Progenitor cell of endocrine pancreas (in vitro differentiated cells): ENCODE results near the gene GPR141. TPM values are rescaled to one million over a fixed set of nuclear protein-coding genes. Genes with fewer than 3 reads are reported as not detected.

Source experiments
- DNase-seq: peaks from one replicate; pipeline ENCODE4 v3.0.0; 2021; ENCODE audit warnings: low spot score; ENCODE audit not compliant: unreplicated experiment
- H3K27ac Mint-ChIP-seq: 2 replicates; pipeline ENCODE4 v1.8.0; 2021; ENCODE audit warnings: mild to moderate bottlenecking, moderate library complexity, mixed read lengths
- H3K27me3 Mint-ChIP-seq: 2 replicates; pipeline ENCODE4 v1.8.0; 2021; ENCODE audit warnings: mixed read lengths
- H3K36me3 Mint-ChIP-seq: 2 replicates; pipeline ENCODE4 v1.8.0; 2022; ENCODE audit warnings: mixed read lengths; ENCODE audit not compliant: insufficient read depth
- H3K4me1 Mint-ChIP-seq: 2 replicates; pipeline ENCODE4 v1.8.0; 2021; ENCODE audit warnings: low read depth, mixed read lengths
- H3K4me3 Mint-ChIP-seq: 2 replicates; pipeline ENCODE4 v1.8.0; 2021; ENCODE audit warnings: low read depth, mild to moderate bottlenecking, moderate library complexity, mixed read lengths
- H3K9me3 Mint-ChIP-seq: 2 replicates; pipeline ENCODE4 v1.8.0; 2021; ENCODE audit warnings: low read depth, mixed read lengths
- CTCF ChIP-seq: fragments of 200-600 bp; sonication (generic); IDR thresholded peaks from one replicate; pipeline ENCODE4 v1.5.0; 2021; ENCODE audit warnings: antibody characterized with exemption, mild to moderate bottlenecking; ENCODE audit not compliant: unreplicated experiment
- total RNA-seq: library from RNA; stranded (reverse); gene quantifications from 2 replicates; pipeline ENCODE4 v1.2.1, GENCODE V29; 2021

Gene GPR141
- total RNA-seq, 1 donor from 2014 or later = 1.1 TPM

GRCh38 chr7:37709631-37710509 lies 26.3 kb downstream of the GPR141 start:
- H3K36me3 Mint-ChIP-seq = no peaks in the 10 kb centered on the region
- no peak overlapping the region for H3K27ac Mint-ChIP-seq
- H3K4me3 Mint-ChIP-seq = no peak overlapping the region
- TF ChIP-seq CTCF = no peak
- H3K9me3 Mint-ChIP-seq = no peaks in the 10 kb centered on the region
- H3K27me3 Mint-ChIP-seq = no peaks in the 10 kb centered on the region
- no peak for DNase-seq
- peaks cover 15% of the 10 kb centered on the region for H3K4me1 Mint-ChIP-seq

- Mint-ChIP-seq H3K27me3 (no peaks in the 10 kb centered on the region), H3K9me3 (peaks cover 3% of the 10 kb centered on the region), H3K4me3 (no peak overlapping the region), H3K4me1 (peaks cover 15% of the 10 kb centered on the region), H3K36me3 (no peaks in the 10 kb centered on the region), H3K27ac (no peak overlapping the region)
- TF ChIP-seq CTCF = no peak
- DNase-seq = no peak
Observed at GRCh38 chr7:37713613-37714012, 30.0 kb downstream of the GPR141 start.

- TF ChIP-seq CTCF = no peak
- H3K4me3 Mint-ChIP-seq = no peak overlapping the region
- peaks cover 3% of the 10 kb centered on the region for H3K9me3 Mint-ChIP-seq
- peaks cover 15% of the 10 kb centered on the region for H3K4me1 Mint-ChIP-seq
- H3K27ac Mint-ChIP-seq = no peak overlapping the region
- H3K27me3 Mint-ChIP-seq = no peaks in the 10 kb centered on the region
- DNase-seq = no peak
- H3K36me3 Mint-ChIP-seq = no peaks in the 10 kb centered on the region
Observed at GRCh38 chr7:37714606-37715005, 31.0 kb downstream of the GPR141 start.

GRCh38 chr7:37718585-37718984 lies 35.0 kb downstream of the GPR141 start:
- no peak for TF ChIP-seq CTCF
- H3K36me3 Mint-ChIP-seq = no peaks in the 10 kb centered on the region
- peaks cover 3% of the 10 kb centered on the region for H3K9me3 Mint-ChIP-seq
- H3K27me3 Mint-ChIP-seq = no peaks in the 10 kb centered on the region
- no peak overlapping the region for H3K4me3 Mint-ChIP-seq
- H3K4me1 Mint-ChIP-seq = peaks cover 5% of the 10 kb centered on the region
- no peak for DNase-seq
- H3K27ac Mint-ChIP-seq = no peak overlapping the region

- Mint-ChIP-seq H3K36me3 (no peaks in the 10 kb centered on the region), H3K27me3 (no peaks in the 10 kb centered on the region), H3K4me3 (no peak overlapping the region), H3K27ac (no peak overlapping the region), H3K4me1 (peaks cover 1% of the 10 kb centered on the region), H3K9me3 (peaks cover 3% of the 10 kb centered on the region)
- no peak for DNase-seq
- TF ChIP-seq CTCF = no peak
Observed at GRCh38 chr7:37719077-37719476, 35.5 kb downstream of the GPR141 start.
